ENCODE data around the gene CD47. TPM values are rescaled to one million over a fixed set of nuclear protein-coding genes. Genes with fewer than 3 reads are reported as not detected.

The CD47 gene
- polyA plus RNA-seq, 3 donors, result 52.3 to 203 (median 173) TPM

- Histone ChIP-seq H3K9ac (ENCODE audit: insufficient read depth, low read length, poor library complexity, severe bottlenecking) (no peak overlapping the region), H3K4me3 (replicated peaks in 1 of 3; ENCODE audit: low read depth in 2 of 3, low read length in 3 of 3) (no peak overlapping the region), H3K27me3 (ENCODE audit: control insufficient read depth in 2 of 2, insufficient read depth in 2 of 2, low read length in 2 of 2) (peaks cover 0 to 2% of the 10 kb centered on the region in 2 donors), H3K27ac (ENCODE audit: low read depth in 1 of 2, low read length in 2 of 2) (no peak overlapping the region), H3K79me2 (ENCODE audit: insufficient read depth, low read length) (no peaks in the 10 kb centered on the region), H3K4me2 (replicated peaks; ENCODE audit: extremely low read depth, low read length, poor library complexity, severe bottlenecking) (no peak overlapping the region), H4K20me1 (ENCODE audit: insufficient read depth, low read length) (no peaks in the 10 kb centered on the region), H3K36me3 (replicated peaks in 1 of 2; ENCODE audit: control insufficient read depth in 1 of 2, insufficient read depth in 2 of 2, low read length in 2 of 2) (no peaks in the 10 kb centered on the region), H3K4me1 (ENCODE audit: control insufficient read depth in 1 of 2, insufficient read depth in 2 of 2, low read length in 2 of 2) (peaks cover 14 to 23% of the 10 kb centered on the region in 2 donors), H3K9me3 (replicated peaks in 1 of 2; ENCODE audit: control insufficient read depth in 1 of 2, insufficient read depth in 1 of 2, low read length in 2 of 2) (no peaks in the 10 kb centered on the region), H2AFZ (ENCODE audit: insufficient read depth, low read depth, low read length, poor library complexity, severe bottlenecking) (no peak overlapping the region)
- Mint-ChIP-seq H3K4me1 (peaks cover 34% of the 10 kb centered on the region), H3K4me3 (no peak overlapping the region), H3K27ac (no peak overlapping the region), H3K27me3 (ENCODE audit: low read depth in 3 of 3) (peaks cover 6 to 12% (median 11%) of the 10 kb centered on the region in 3 donors), H3K9me3 (peaks cover 0 to 2% (median 0%) of the 10 kb centered on the region in 7 donors), H3K36me3 (no peaks in the 10 kb centered on the region)
- TF ChIP-seq CTCF (IDR thresholded peaks at IDR 0.05), result no peak
- intact Hi-C loops (cut with micrococcal nuclease), result no loop called here
- DNase-seq, result no peak
These were observed 93.2 kb downstream of the CD47 start for GRCh38 chr3:107997671-107998070.

DNA sequence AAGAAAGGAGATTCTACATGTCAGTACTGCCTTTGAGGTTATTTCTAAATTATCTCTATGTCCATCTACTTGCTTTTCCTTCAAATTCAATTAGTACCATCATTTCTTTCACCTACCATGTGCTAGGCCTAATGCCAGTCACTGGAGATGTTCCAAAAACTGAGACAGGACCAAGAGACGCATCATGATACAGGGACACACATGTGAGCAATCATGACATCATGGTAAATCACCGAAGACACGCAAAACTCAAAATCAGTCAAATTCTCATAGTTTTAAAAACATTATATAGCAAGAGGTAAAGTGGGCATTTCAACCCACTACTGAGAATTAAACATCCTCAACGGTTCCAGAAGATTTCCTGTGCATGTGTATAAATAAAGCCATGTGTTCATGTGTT, 95.0 kb downstream of the CD47 start:
- Mint-ChIP-seq H3K4me1 (peaks cover 16% of the 10 kb centered on the region), H3K9me3 (peaks cover 0 to 2% (median 0%) of the 10 kb centered on the region in 7 donors), H3K36me3 (peaks cover 1 to 3% of the 10 kb centered on the region in 2 donors), H3K27ac (no peak overlapping the region), H3K4me3 (no peak overlapping the region), H3K27me3 (ENCODE audit: low read depth in 3 of 3) (peaks cover 9 to 15% (median 9%) of the 10 kb centered on the region in 3 donors)
- DNase-seq, result no peak
- Histone ChIP-seq H3K4me3 (replicated peaks in 1 of 3; ENCODE audit: low read depth in 2 of 3, low read length in 3 of 3) (no peak overlapping the region), H3K36me3 (replicated peaks in 1 of 2; ENCODE audit: control insufficient read depth in 1 of 2, insufficient read depth in 2 of 2, low read length in 2 of 2) (no peaks in the 10 kb centered on the region), H3K27ac (ENCODE audit: low read depth in 1 of 2, low read length in 2 of 2) (no peak overlapping the region), H3K9me3 (replicated peaks in 1 of 2; ENCODE audit: control insufficient read depth in 1 of 2, insufficient read depth in 1 of 2, low read length in 2 of 2) (no peaks in the 10 kb centered on the region), H3K4me2 (replicated peaks; ENCODE audit: extremely low read depth, low read length, poor library complexity, severe bottlenecking) (no peak overlapping the region), H2AFZ (ENCODE audit: insufficient read depth, low read depth, low read length, poor library complexity, severe bottlenecking) (no peak overlapping the region), H3K79me2 (ENCODE audit: insufficient read depth, low read length) (no peaks in the 10 kb centered on the region), H3K27me3 (ENCODE audit: control insufficient read depth in 2 of 2, insufficient read depth in 2 of 2, low read length in 2 of 2) (peaks cover 0 to 2% of the 10 kb centered on the region in 2 donors), H3K9ac (ENCODE audit: insufficient read depth, low read length, poor library complexity, severe bottlenecking) (no peak overlapping the region), H3K4me1 (ENCODE audit: control insufficient read depth in 1 of 2, insufficient read depth in 2 of 2, low read length in 2 of 2) (peaks cover under 1 to 10% of the 10 kb centered on the region in 2 donors), H4K20me1 (ENCODE audit: insufficient read depth, low read length) (no peaks in the 10 kb centered on the region)
- intact Hi-C loops (cut with micrococcal nuclease), result no loop called here
- no CpG with 5 or more reads among the region's 4 CpGs for WGBS (ENCODE audit: insufficient coverage)
- no peak for TF ChIP-seq CTCF (IDR thresholded peaks at IDR 0.05)
